Neural cell (in vitro differentiated cells): ENCODE results near the gene KLHL6. TPM values are rescaled to one million over a fixed set of nuclear protein-coding genes. Genes with fewer than 3 reads are reported as not detected.
A peak's percentile ranks its signal among the peaks of the same experiment; 100 is the strongest.
"Not testable (repeated sequence)": the region's sequence is repeated elsewhere in the genome, so short reads cannot be mapped to it uniquely, and the experiment has no call there.

Source experiments
- H2AFZ ChIP-seq: fragments of 200-600, 300-800 bp; sonication (generic), shearing (Covaris generic); 2 replicates; pipeline ENCODE4 v1.6.0; 2014; ENCODE audit warnings: low read depth, mild to moderate bottlenecking, antibody characterized with exemption, low read length, moderate library complexity
- H3F3A ChIP-seq: fragments of 200-600 bp; shearing (Covaris generic); 2 replicates; pipeline ENCODE4 v1.6.1; 2016; ENCODE audit warnings: mild to moderate bottlenecking, moderate library complexity, mixed read lengths, antibody characterized with exemption, low read length; ENCODE audit not compliant: insufficient read depth, poor library complexity, severe bottlenecking
- H3K27ac ChIP-seq: fragments of 200-600, 300-800 bp; sonication (generic), shearing (Covaris generic); 2 replicates; pipeline ENCODE4 v1.5.1; 2014; ENCODE audit warnings: mild to moderate bottlenecking, low read length, moderate library complexity
- H3K27me3 ChIP-seq: fragments of 300-800, 200-600 bp; sonication (generic), shearing (Covaris generic); 2 replicates; pipeline ENCODE4 v1.6.0; 2014; ENCODE audit warnings: mild to moderate bottlenecking, low read depth, low read length, moderate library complexity; ENCODE audit not compliant: insufficient read depth
- H3K36me3 ChIP-seq: fragments of 300-800, 200-600 bp; sonication (generic), shearing (Covaris generic); 2 replicates; pipeline ENCODE4 v1.5.1; 2014; ENCODE audit warnings: mild to moderate bottlenecking, antibody characterized with exemption, low read length, moderate library complexity; ENCODE audit not compliant: insufficient read depth
- H3K4me2 ChIP-seq: fragments of 300-800, 200-600 bp; sonication (generic), shearing (Covaris generic); 2 replicates; pipeline ENCODE4 v1.6.0; 2014; ENCODE audit warnings: mild to moderate bottlenecking, low read length
- H3K4me3 ChIP-seq: fragments of 300-800, 200-600 bp; sonication (generic), shearing (Covaris generic); 2 replicates; pipeline ENCODE4 v1.5.1; 2014; ENCODE audit warnings: mild to moderate bottlenecking, low read length, moderate library complexity
- H3K79me2 ChIP-seq: fragments of 200-600 bp; shearing (Covaris generic); replicated peaks from 2 replicates; pipeline ENCODE4 v1.6.0; 2014; ENCODE audit warnings: mild to moderate bottlenecking, low read length, moderate library complexity; ENCODE audit not compliant: insufficient read depth
- H3K9ac ChIP-seq: fragments of 300-800, 200-600 bp; sonication (generic), shearing (Covaris generic); 2 replicates; pipeline ENCODE4 v1.6.1; 2016; ENCODE audit warnings: mild to moderate bottlenecking, low read length, mixed read lengths
- H3K9me2 ChIP-seq: fragments of 200-600 bp; shearing (Covaris generic); 2 replicates; pipeline ENCODE4 v1.6.1; 2016; ENCODE audit warnings: mild to moderate bottlenecking, low read length, mixed read lengths; ENCODE audit not compliant: insufficient read depth
- H3K9me3 ChIP-seq: fragments of 200-600, 300-800 bp; sonication (generic), shearing (Covaris generic); 2 replicates; pipeline ENCODE4 v1.6.1; 2016; ENCODE audit warnings: mild to moderate bottlenecking, mixed run types, low read length, moderate library complexity, mixed read lengths
- H4K20me1 ChIP-seq: fragments of 200-600 bp; shearing (Covaris generic); 2 replicates; pipeline ENCODE4 v1.6.1; 2016; ENCODE audit warnings: mild to moderate bottlenecking, mixed run types; ENCODE audit not compliant: insufficient read depth
- CTCF ChIP-seq: fragments of 450-650 bp; IDR thresholded peaks from 2 replicates; pipeline ENCODE4 v1.5.1; 2014; ENCODE audit warnings: antibody characterized with exemption, mild to moderate bottlenecking, moderate library complexity; ENCODE audit not compliant: poor library complexity, severe bottlenecking
- EZH2 ChIP-seq: fragments of 200-600, 300-800 bp; shearing (Covaris generic), sonication (generic); IDR thresholded peaks from 2 replicates; pipeline ENCODE4 v1.6.1; 2014; ENCODE audit warnings: antibody characterized with exemption, low read length, borderline replicate concordance, mild to moderate bottlenecking; ENCODE audit not compliant: insufficient read depth, poor library complexity, severe bottlenecking
- MXI1 ChIP-seq: fragments of 450-650 bp; conservative IDR thresholded peaks from 2 replicates; pipeline ENCODE4 v1.6.1; 2014; ENCODE audit warnings: antibody characterized with exemption, mild to moderate bottlenecking; ENCODE audit not compliant: poor library complexity, severe bottlenecking
- POLR2AphosphoS5 ChIP-seq: IDR thresholded peaks from 2 replicates; pipeline ENCODE4 v1.6.1; 2012
- RAD21 ChIP-seq: fragments of 450-650 bp; conservative IDR thresholded peaks from 2 replicates; pipeline ENCODE4 v1.6.1; 2014; ENCODE audit warnings: antibody characterized with exemption, mild to moderate bottlenecking, moderate library complexity
- REST ChIP-seq: IDR thresholded peaks from 2 replicates; pipeline ENCODE4 v1.6.1; 2012; ENCODE audit warnings: borderline replicate concordance
- TAF1 ChIP-seq: IDR thresholded peaks from 2 replicates; pipeline ENCODE4 v1.6.1; 2012; ENCODE audit warnings: low read depth
- polyA plus RNA-seq: library from polyadenylated mRNA; depleted of rRNA; stranded (reverse); fragments of >200 nt; gene quantifications from 2 replicates; pipeline ENCODE4 v1.2.3, GENCODE V29; 2014

The KLHL6 gene
- polyA plus RNA-seq, 1 donor from 2014 or later, result not detected

GRCh38 chr3:183520741-183521556, 34.6 kb downstream of the KLHL6 start:
- not testable (repeated sequence) for H3F3A ChIP-seq, H3K79me2 ChIP-seq, H3K9ac ChIP-seq, H3K9me3 ChIP-seq, H4K20me1 ChIP-seq, H3K36me3 ChIP-seq, H3K27me3 ChIP-seq, H3K4me2 ChIP-seq, H3K4me3 ChIP-seq, H3K9me2 ChIP-seq, H2AFZ ChIP-seq, H3K27ac ChIP-seq

- H3K36me3 ChIP-seq, H2AFZ ChIP-seq, H3K9me3 ChIP-seq: not testable (repeated sequence)
These were observed 35.2 kb downstream of the KLHL6 start for GRCh38 chr3:183520295-183520694.

GRCh38 chr3:183519891-183520290, 35.6 kb downstream of the KLHL6 start:
- no peaks in the 10 kb centered on the region for H3K79me2 ChIP-seq
- TF ChIP-seq CTCF, result no peak
- TF ChIP-seq RAD21, result no peak
- no peak for TF ChIP-seq TAF1
- TF ChIP-seq POLR2AphosphoS5, result no peak
- TF ChIP-seq EZH2, result no peak
- TF ChIP-seq MXI1, result no peak
- H3K36me3 ChIP-seq, result no peaks in the 10 kb centered on the region
- H3K4me2 ChIP-seq, result no peak overlapping the region
- no peak overlapping the region for H2AFZ ChIP-seq
- H3K9me2 ChIP-seq, result no peaks in the 10 kb centered on the region
- no peaks in the 10 kb centered on the region for H3F3A ChIP-seq
- H3K27me3 ChIP-seq, result no peaks in the 10 kb centered on the region
- H3K9ac ChIP-seq, result no peak overlapping the region
- H4K20me1 ChIP-seq, result no peaks in the 10 kb centered on the region
- H3K9me3 ChIP-seq, result no peaks in the 10 kb centered on the region
- H3K4me3 ChIP-seq, result no peak overlapping the region
- no peak overlapping the region for H3K27ac ChIP-seq

More at GRCh38 chr3:183520295-183520694, 35.2 kb downstream of the KLHL6 start:
- not testable (repeated sequence) for H3K27me3 ChIP-seq, H3F3A ChIP-seq, H3K9ac ChIP-seq, H3K79me2 ChIP-seq, H4K20me1 ChIP-seq, H3K4me2 ChIP-seq, H3K4me3 ChIP-seq, H3K9me2 ChIP-seq, H3K27ac ChIP-seq

- Histone ChIP-seq H3K4me3 (no peak overlapping the region), H3K27me3 (no peaks in the 10 kb centered on the region), H3K9me3 (no peaks in the 10 kb centered on the region), H4K20me1 (no peaks in the 10 kb centered on the region), H3K36me3 (no peaks in the 10 kb centered on the region), H3K79me2 (no peaks in the 10 kb centered on the region), H3K9me2 (no peaks in the 10 kb centered on the region), H2AFZ (peak overlapping the region; percentile 23), H3K4me2 (no peak overlapping the region), H3F3A (no peaks in the 10 kb centered on the region), H3K9ac (no peak overlapping the region), H3K27ac (no peak overlapping the region)
- no peak for TF ChIP-seq REST
These were observed 36.8 kb downstream of the KLHL6 start for GRCh38 chr3:183518491-183519251.
